ENCODE data around the gene DLGAP1.
"Not testable (repeated sequence)": the region's sequence is repeated elsewhere in the genome, so short reads cannot be mapped to it uniquely, and the experiment has no call there.

DLGAP1 gene

DNA sequence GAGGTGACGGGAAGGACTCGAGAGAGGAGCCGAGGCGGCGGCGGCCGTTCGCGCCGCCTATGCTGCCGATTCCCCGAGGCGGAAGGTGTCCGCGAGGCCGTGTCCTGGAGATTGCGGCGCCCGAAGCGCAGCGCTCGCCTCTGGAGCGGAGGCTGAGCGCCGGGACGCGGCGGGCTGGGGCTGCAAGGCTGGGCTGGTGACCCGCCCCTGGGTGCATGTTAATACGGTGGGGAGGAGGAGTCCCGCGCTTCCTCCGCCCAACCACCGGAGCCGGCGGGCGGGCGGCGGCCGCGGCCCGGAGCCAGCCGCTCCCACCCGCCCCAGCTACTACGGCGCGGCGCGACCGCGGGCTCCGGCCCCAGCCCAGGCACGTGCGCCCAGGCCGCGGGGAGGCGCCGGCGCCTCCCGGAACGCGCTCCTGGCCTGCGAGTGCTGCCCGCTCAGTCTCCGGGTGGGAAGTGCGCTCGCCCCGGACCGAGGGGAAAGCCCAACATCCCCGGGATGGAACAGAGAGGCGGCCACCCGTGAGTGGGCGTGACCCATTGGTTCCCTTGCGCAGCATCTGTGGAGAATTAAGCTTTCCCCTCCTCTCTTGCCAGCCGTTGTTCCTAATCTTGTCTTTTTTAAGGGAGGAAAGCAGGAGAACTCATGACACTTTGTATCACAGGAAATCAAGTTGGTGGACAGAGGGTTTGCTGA lies at the start of gene DLGAP1:
TSS of gene DLGAP1 (minus strand) at position 195 of the 699 bp plus-strand sequence.
- no peaks in the 10 kb centered on the region for H3K9me3 ChIP-seq (ENCODE audit: control insufficient read depth, insufficient read depth, low read length)
- H3K9ac ChIP-seq (ENCODE audit: low read depth, low read length), result peak within 1 kb of the TSS; percentile 81
- H3K4me1 ChIP-seq (ENCODE audit: control insufficient read depth, insufficient read depth, low read length), result peaks cover 34% of the 10 kb centered on the region
- H3K36me3 ChIP-seq (ENCODE audit: control insufficient read depth, insufficient read depth, low read length), result no peaks in the 10 kb centered on the region
- peaks cover 21% of the 10 kb centered on the region for H3K27me3 ChIP-seq (ENCODE audit: control insufficient read depth, insufficient read depth, low read length)
- H3K4me3 ChIP-seq (ENCODE audit: low read depth, low read length), result peak within 1 kb of the TSS; percentile 95
- peak within 1 kb of the TSS; percentile 71 for H3K27ac ChIP-seq (ENCODE audit: low read depth, low read length)

DNA sequence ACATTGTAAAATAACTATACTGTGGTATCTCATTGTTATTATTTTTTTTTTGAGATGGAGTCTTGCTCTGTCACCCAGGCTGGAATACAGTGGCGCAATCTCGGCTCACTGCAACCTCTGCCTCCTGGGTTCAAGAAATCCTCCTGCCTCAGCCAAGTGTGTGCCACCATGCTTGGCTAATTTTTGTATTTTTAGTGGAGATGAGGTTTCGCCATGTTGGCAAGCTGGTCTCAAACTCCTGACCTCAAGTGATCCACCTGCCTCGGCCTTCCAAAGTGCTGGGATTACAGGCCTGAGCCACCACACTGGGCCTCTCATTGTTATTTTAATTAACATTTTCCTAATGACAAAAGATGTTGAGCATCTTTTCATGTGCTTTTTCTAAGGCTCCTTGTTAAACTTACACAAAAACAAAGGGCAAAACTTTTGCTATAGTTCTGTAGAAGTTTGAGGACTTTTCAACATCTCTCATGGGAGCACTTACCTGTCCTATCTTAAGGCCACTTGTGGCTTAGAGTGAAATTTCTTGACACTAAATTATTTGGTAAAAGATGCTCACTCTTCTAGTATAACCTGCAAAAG lies 39.7 kb upstream of the DLGAP1 start:
- not testable (repeated sequence) for H3K36me3 ChIP-seq (ENCODE audit: control insufficient read depth, insufficient read depth, low read length); H3K27me3 ChIP-seq (ENCODE audit: control insufficient read depth, insufficient read depth, low read length); H3K9me3 ChIP-seq (ENCODE audit: control insufficient read depth, insufficient read depth, low read length); H3K9ac ChIP-seq (ENCODE audit: low read depth, low read length)
- Histone ChIP-seq H3K4me1 (ENCODE audit: control insufficient read depth, insufficient read depth, low read length) (peaks cover 20% of the 10 kb centered on the region), H3K4me3 (ENCODE audit: low read depth, low read length) (peak overlapping the region; percentile 6; the same call in 1 of the 2 replicates), H3K27ac (ENCODE audit: low read depth, low read length) (peak overlapping the region; percentile 72)

DNA sequence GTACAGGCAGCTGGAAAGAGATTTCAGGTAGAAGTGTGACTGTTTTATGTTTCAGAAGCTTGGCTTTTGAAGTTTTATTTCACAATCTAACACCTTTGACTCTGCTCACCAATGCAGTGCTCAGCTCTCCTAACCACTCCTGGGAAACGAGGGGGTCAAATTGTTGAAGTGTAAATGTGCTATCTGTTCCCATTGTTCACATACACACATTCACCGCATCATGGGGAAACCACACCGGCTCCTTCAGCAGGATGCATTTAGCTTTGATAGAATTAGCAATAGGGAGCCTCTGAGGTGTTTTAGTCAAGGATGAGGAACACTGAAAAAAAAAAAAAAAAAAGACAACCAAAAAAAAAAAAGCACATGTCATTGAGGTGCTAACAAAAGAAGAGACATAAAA lies 13.4 kb upstream of the DLGAP1 start:
- Histone ChIP-seq H3K4me1 (ENCODE audit: control insufficient read depth, insufficient read depth, low read length) (peaks cover 17% of the 10 kb centered on the region), H3K27ac (ENCODE audit: low read depth, low read length) (peak overlapping the region; percentile 9), H3K36me3 (ENCODE audit: control insufficient read depth, insufficient read depth, low read length) (no peaks in the 10 kb centered on the region), H3K9ac (ENCODE audit: low read depth, low read length) (no peak overlapping the region), H3K4me3 (ENCODE audit: low read depth, low read length) (no peak overlapping the region), H3K27me3 (ENCODE audit: control insufficient read depth, insufficient read depth, low read length) (no peaks in the 10 kb centered on the region), H3K9me3 (ENCODE audit: control insufficient read depth, insufficient read depth, low read length) (no peaks in the 10 kb centered on the region)

DNA sequence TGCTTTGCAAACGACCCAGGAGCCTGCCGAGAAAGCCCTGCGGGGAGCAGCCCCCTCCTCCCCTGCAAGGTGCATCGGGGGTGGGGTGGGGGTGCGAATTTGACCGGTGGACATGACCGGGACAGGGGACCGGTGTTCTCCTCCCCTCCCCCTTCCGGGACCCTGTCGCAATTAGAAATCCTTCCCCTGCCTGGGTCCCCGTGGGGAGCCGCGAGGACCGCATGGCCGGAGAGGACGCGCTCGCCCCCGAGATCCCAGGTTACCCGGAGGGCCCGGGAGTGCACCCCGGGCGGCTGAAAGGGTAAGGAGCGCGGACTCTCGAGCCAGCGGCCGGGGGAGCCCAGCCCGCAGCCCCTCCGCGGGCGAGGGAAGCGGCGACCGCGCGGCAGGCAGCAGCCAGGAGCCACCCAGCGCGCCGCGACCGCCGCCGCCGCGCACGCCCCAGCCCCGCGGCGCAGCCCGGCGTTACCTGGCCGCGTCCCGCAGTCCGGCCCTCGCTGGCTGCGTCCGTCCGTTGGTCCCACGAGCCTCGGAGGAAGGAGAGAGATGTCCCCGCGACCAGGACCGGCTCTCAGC lies 482 bp downstream of the DLGAP1 start:
- no peaks in the 10 kb centered on the region for H3K36me3 ChIP-seq (ENCODE audit: control insufficient read depth, insufficient read depth, low read length)

DNA sequence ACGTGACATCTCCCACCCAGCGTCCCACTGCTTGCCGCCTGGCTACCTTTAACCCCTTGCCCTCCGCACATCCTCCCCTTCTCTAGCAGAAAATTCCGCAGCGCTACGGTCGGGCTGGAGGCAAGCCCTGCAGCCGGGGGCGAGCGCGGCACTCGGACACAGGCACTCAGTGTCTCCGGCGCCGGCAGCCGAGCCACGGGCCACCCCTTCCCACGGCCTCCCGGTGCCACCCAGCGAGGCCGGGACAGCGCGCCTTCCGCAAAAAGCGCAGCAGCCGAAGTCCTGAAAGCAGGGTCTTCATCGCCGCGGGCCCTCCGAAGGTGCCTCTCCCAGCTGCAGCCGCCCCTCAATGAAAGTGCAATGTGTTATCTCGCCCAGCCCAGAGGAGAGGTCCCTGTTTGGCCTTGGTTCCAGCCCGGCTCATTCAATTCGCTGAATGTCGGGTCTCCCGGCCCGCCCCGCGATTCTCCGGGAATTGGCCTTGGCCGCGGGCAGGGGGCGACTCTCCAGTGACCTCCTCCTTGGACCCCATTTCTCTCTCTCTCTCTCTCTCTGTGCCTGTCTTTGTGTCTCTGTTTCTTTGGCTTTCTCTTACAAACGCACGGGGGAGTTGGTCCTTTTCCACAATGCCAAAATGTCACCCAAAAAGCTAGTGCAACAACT lies 1.1 kb downstream of the DLGAP1 start:
- H3K4me1 ChIP-seq (ENCODE audit: control insufficient read depth, insufficient read depth, low read length), result peaks cover 46% of the 10 kb centered on the region
- H3K4me3 ChIP-seq (ENCODE audit: low read depth, low read length), result peak overlapping the region; percentile 95
- H3K9me3 ChIP-seq (ENCODE audit: control insufficient read depth, insufficient read depth, low read length), result no peaks in the 10 kb centered on the region
- peak overlapping the region; percentile 81 for H3K9ac ChIP-seq (ENCODE audit: low read depth, low read length)
- no peak overlapping the region for H3K27ac ChIP-seq (ENCODE audit: low read depth, low read length)
- H3K27me3 ChIP-seq (ENCODE audit: control insufficient read depth, insufficient read depth, low read length), result peaks cover 21% of the 10 kb centered on the region
- H3K36me3 ChIP-seq (ENCODE audit: control insufficient read depth, insufficient read depth, low read length), result no peaks in the 10 kb centered on the region

More for the DNA sequence above, 482 bp downstream of the DLGAP1 start:
- Histone ChIP-seq H3K27me3 (ENCODE audit: control insufficient read depth, insufficient read depth, low read length) (peaks cover 21% of the 10 kb centered on the region), H3K9me3 (ENCODE audit: control insufficient read depth, insufficient read depth, low read length) (no peaks in the 10 kb centered on the region), H3K4me1 (ENCODE audit: control insufficient read depth, insufficient read depth, low read length) (peaks cover 40% of the 10 kb centered on the region), H3K27ac (ENCODE audit: low read depth, low read length) (peak overlapping the region; percentile 71), H3K4me3 (ENCODE audit: low read depth, low read length) (peak overlapping the region; percentile 95), H3K9ac (ENCODE audit: low read depth, low read length) (peak overlapping the region; percentile 81)

DNA sequence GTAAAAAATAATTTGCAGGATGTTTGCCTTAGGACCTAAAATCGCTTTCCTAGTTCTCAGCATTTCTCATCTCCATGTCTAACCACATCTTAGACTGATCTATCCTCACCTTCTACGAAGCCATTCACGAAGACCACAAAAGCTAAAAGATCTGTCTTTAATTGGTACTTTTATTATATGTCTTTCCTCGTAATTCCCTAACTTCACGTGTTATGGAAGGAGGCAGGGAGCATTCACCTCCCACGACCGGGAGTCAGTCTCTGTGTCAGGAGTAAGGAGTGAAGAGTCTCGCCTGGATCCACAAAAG lies 1.6 kb downstream of the DLGAP1 start:
- Histone ChIP-seq H3K27ac (ENCODE audit: low read depth, low read length) (no peak overlapping the region), H3K4me1 (ENCODE audit: control insufficient read depth, insufficient read depth, low read length) (peaks cover 51% of the 10 kb centered on the region), H3K9me3 (ENCODE audit: control insufficient read depth, insufficient read depth, low read length) (no peaks in the 10 kb centered on the region), H3K36me3 (ENCODE audit: control insufficient read depth, insufficient read depth, low read length) (no peaks in the 10 kb centered on the region), H3K4me3 (ENCODE audit: low read depth, low read length) (peak overlapping the region; percentile 95), H3K27me3 (ENCODE audit: control insufficient read depth, insufficient read depth, low read length) (peaks cover 21% of the 10 kb centered on the region), H3K9ac (ENCODE audit: low read depth, low read length) (no peak overlapping the region)

DNA sequence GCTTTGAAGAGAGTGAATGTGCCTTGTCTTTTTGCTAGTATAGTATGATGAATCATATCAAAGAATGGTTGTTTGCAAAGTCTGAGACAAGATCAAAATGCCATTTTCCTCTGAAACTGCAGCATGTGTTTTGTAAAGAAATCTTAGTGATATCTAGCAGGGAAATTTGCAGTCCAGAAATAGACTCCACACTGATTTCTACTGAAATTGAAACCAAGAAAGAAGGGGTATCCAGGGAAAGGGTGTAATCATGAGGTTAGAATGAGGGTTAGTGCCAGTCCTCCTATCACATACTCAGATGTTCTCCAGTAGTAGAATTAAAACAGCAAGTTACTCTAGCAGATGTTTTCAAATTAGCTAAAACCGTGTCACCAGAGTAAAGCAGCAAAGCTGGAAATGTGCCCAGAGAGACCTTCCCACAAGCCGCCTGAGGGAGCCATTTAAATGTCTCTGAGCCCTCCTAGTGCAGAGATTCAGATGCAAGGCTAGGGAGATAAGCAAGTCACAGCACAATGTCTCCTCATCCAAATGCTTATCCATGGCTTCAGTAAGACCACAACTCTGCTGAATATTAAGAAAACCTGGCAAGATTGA lies 4.9 kb downstream of the DLGAP1 start:
- Histone ChIP-seq H3K4me3 (ENCODE audit: low read depth, low read length) (no peak overlapping the region), H3K9me3 (ENCODE audit: control insufficient read depth, insufficient read depth, low read length) (no peaks in the 10 kb centered on the region), H3K27me3 (ENCODE audit: control insufficient read depth, insufficient read depth, low read length) (peaks cover 10% of the 10 kb centered on the region), H3K9ac (ENCODE audit: low read depth, low read length) (no peak overlapping the region), H3K4me1 (ENCODE audit: control insufficient read depth, insufficient read depth, low read length) (peaks cover 55% of the 10 kb centered on the region), H3K36me3 (ENCODE audit: control insufficient read depth, insufficient read depth, low read length) (no peaks in the 10 kb centered on the region), H3K27ac (ENCODE audit: low read depth, low read length) (no peak overlapping the region)

DNA sequence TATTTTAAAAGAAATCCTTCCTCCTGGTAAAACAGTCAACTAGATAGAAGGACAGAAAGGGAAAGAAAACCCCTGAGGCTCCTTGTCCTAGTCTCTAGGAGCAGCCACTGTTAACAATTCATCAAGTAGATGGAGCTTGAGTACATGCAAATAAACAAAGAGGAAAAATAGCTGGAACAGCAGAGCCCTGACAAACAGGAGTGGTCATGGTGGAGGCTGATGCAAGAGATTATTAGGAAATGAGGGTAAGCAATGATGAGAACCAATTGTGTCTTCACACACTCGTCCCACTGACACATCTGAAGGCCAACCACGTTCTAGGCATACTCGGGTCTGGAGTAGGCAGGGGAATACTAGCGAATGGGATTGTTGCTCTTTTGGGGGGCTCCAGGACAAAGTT lies 9.2 kb downstream of the DLGAP1 start:
- Histone ChIP-seq H3K36me3 (ENCODE audit: control insufficient read depth, insufficient read depth, low read length) (no peaks in the 10 kb centered on the region), H3K4me1 (ENCODE audit: control insufficient read depth, insufficient read depth, low read length) (peaks cover 39% of the 10 kb centered on the region), H3K27me3 (ENCODE audit: control insufficient read depth, insufficient read depth, low read length) (no peaks in the 10 kb centered on the region), H3K4me3 (ENCODE audit: low read depth, low read length) (no peak overlapping the region), H3K27ac (ENCODE audit: low read depth, low read length) (no peak overlapping the region), H3K9ac (ENCODE audit: low read depth, low read length) (no peak overlapping the region), H3K9me3 (ENCODE audit: control insufficient read depth, insufficient read depth, low read length) (no peaks in the 10 kb centered on the region)

DNA sequence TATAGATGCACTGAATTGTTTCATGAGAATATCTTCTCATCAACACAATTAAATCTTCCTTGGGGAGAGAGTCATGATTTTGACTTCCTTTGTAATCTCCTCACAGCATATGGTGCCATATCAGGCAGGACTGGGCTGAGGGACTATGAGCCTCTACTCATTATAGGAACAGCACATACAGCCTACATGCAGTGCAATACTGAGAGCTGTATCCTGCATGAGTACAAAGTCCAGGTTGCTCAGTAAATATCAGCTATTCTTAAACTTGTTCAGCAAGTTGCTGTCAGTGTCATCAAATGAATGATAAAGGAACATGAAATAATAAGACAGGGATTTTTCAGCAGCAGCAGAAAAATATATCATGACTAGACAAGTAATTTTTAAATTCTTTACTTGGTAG lies 10.8 kb downstream of the DLGAP1 start:
- Histone ChIP-seq H3K9me3 (ENCODE audit: control insufficient read depth, insufficient read depth, low read length) (no peaks in the 10 kb centered on the region), H3K4me1 (ENCODE audit: control insufficient read depth, insufficient read depth, low read length) (peaks cover 25% of the 10 kb centered on the region), H3K9ac (ENCODE audit: low read depth, low read length) (no peak overlapping the region), H3K4me3 (ENCODE audit: low read depth, low read length) (no peak overlapping the region), H3K27me3 (ENCODE audit: control insufficient read depth, insufficient read depth, low read length) (no peaks in the 10 kb centered on the region), H3K36me3 (ENCODE audit: control insufficient read depth, insufficient read depth, low read length) (no peaks in the 10 kb centered on the region), H3K27ac (ENCODE audit: low read depth, low read length) (no peak overlapping the region)

DNA sequence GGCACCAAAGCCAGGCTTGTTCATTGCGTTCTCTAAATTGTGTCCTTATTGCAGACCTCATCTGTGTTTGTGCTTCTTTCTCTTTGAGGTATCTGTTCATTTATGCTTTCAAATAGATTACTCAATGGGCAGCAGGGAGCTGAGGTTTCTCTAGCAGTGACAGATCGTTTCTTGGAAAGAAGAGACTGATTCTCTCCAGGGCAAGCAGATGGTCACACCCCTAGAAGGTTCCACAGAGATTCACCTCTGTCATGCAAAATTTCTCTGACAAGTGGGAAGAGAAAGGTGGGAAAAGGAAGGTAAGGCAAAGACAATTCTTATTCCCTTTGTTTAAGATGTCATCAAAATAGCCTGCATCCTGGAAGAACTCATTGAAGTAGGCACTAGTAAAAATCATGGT lies 14.0 kb downstream of the DLGAP1 start:
- H3K27me3 ChIP-seq (ENCODE audit: control insufficient read depth, insufficient read depth, low read length), result no peaks in the 10 kb centered on the region
- H3K4me3 ChIP-seq (ENCODE audit: low read depth, low read length), result no peak overlapping the region
- H3K9me3 ChIP-seq (ENCODE audit: control insufficient read depth, insufficient read depth, low read length), result no peaks in the 10 kb centered on the region
- no peaks in the 10 kb centered on the region for H3K36me3 ChIP-seq (ENCODE audit: control insufficient read depth, insufficient read depth, low read length)
- peaks cover 24% of the 10 kb centered on the region for H3K4me1 ChIP-seq (ENCODE audit: control insufficient read depth, insufficient read depth, low read length)
- no peak overlapping the region for H3K27ac ChIP-seq (ENCODE audit: low read depth, low read length)
- no peak overlapping the region for H3K9ac ChIP-seq (ENCODE audit: low read depth, low read length)

DNA sequence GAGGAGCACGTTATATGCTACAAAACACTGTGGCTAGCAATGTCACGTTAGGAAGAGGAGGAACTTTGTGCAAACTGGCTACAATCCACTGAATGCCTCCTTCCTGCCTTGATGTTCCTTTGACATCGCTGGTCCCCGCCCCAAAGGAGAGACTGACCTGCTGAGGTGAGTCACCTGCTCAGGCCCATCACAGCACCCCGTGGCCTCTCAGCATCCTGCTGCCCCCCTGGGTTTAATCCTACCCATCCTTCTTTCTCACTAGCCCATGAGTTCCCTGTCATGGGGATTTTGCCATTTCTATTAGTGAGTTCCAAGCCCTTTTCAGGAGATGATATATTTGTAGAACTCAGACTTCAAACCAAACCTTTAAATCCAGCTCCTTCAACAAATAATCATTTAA lies 16.2 kb downstream of the DLGAP1 start:
- no peaks in the 10 kb centered on the region for H3K36me3 ChIP-seq (ENCODE audit: control insufficient read depth, insufficient read depth, low read length)
- H3K4me1 ChIP-seq (ENCODE audit: control insufficient read depth, insufficient read depth, low read length), result peaks cover 26% of the 10 kb centered on the region
- no peak overlapping the region for H3K27ac ChIP-seq (ENCODE audit: low read depth, low read length)
- H3K9ac ChIP-seq (ENCODE audit: low read depth, low read length), result no peak overlapping the region
- H3K27me3 ChIP-seq (ENCODE audit: control insufficient read depth, insufficient read depth, low read length), result no peaks in the 10 kb centered on the region
- H3K9me3 ChIP-seq (ENCODE audit: control insufficient read depth, insufficient read depth, low read length), result no peaks in the 10 kb centered on the region
- no peak overlapping the region for H3K4me3 ChIP-seq (ENCODE audit: low read depth, low read length)

Measured in HUES48 (cell line).